HG02840 (cell line): ENCODE data around the gene GABBR1.
"Not testable (repeated sequence)": the region's sequence is repeated elsewhere in the genome, so short reads cannot be mapped to it uniquely, and the experiment has no call there.

Experiments used
- ATAC-seq: cut with Tn5 transposase; IDR thresholded peaks from one replicate; pipeline ENCODE4 v1.9.1; 2021; ENCODE audit warnings: mild to moderate bottlenecking, moderate library complexity, moderate number of reproducible peaks; ENCODE audit not compliant: unreplicated experiment, low FRiP score

Gene GABBR1

DNA sequence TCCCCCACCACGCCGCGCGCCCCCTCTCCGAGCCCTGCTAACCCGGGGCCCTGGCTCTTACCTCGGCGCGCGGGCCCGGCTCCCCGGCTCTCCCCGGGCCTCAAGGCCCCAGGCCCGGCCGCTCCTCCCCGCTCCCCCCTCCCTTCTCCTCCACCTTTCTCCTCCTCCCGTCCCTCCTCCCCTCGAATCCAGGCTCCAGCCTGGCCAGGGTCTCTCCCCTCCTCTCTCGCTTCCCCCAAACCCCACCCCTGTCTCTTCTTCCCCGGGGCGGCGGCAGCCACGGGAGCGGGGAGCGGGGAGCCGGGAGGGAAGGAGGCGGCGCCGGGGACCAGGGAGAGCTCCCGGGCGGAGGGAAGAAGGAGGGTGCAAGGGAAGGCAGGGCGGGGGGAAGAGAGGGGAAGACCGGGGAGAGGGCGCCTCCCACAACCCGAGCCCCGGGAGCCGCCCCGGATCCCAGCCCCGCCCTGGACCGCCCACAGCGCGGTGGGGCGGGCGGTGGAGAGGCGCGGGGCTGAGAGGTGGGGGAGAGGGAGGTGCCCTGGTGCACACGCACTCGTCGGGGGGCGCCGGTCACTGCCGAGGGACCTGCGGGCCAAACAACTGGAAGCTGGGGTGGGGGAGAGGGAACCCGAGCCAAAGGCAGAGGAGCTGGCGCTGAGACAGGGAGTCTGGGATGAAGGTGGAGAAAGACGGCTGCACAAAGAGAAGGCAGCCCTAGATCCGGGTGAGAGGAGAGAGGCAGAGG, at the start of gene GABBR1:
Gene GABBR1 (minus strand): TSS at position 395 of the 745 bp plus-strand sequence. CDS start 798 bp downstream, outside the sequence.
- ATAC-seq: peak; percentile 51

- no peak for ATAC-seq
Observed at GRCh38 chr6:29681811-29682210, 48.8 kb upstream of the GABBR1 start.

DNA sequence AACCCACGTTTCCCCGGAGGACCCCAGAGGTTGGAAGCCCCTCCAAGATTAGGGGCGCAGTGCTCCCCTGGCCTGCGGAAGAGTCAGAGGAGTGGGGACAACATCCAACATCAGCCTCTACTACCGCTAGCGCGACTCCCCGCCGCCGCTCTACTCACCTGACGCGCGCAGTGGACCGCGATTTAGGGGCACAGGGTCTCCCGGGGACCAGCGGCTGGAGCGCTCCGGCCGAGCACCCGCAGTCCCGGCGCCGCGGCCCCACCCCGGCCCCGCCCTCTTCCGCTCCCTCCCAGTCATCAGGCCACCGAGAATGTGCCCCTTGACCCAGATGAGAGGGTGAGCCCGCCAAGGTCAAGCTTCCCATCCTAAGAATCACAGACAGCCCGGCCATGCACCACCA, 47.9 kb upstream of the GABBR1 start, which contains the start of gene ZFP57:
Gene ZFP57 (minus strand): TSS at position 249 of the 400 bp plus-strand sequence. CDS start 4,149 bp downstream, outside the sequence.
- ATAC-seq: no peak

- ATAC-seq: no peak
Observed at GRCh38 chr6:29680416-29680815, 47.4 kb upstream of the GABBR1 start.

DNA sequence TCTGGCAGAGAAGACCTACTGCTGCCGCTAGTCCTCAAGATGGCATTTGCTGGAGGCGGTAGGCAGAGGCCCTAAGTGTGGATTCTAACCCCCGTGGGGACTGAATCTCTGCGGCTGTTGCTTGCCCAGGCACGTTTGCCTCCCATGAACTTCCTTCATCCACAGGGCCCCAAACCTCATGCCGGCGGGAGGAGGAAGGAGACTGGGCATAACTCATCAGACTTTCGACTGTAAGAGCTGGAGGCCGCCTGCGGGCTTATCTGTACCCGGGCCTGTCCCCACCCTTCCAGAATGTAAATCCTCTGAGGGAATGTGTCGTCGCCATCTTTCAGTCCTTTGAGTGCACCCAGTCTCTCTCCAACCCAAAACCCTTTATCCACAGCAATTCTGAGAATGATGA, 47.0 kb upstream of the GABBR1 start:
- ATAC-seq: no peak

GRCh38 chr6:29678114-29678513, 45.1 kb upstream of the GABBR1 start:
- ATAC-seq: no peak

DNA sequence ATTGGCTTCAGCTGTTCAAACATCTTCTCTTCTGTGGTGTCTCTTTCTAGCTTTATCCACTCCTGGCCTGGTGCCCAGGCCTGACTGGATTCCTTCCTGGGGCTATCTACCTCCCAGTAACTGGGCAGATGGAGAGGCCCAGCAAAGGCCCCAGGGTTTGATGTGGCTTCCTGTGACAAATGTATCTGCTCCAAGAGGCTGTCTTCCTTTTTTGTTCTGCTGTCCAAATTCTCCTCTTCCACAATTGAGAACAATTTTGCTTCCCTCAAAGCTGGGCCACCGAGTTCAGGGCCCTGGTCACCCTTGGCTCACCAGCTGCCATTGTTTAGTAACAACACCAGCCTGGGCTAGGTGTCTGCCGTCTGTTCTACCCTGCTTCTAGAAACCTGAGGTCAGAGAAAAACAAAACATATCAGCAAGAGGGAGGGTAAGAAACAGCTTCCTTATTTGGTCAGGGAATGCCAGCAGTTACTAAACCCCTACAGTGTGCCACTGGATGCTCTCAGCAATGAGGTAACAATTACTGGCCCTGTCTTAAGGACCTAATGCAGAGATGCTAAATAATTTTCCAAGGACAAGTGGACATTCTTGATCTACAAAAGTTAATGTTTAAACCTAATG, 44.1 kb upstream of the GABBR1 start:
- no peak for ATAC-seq

DNA sequence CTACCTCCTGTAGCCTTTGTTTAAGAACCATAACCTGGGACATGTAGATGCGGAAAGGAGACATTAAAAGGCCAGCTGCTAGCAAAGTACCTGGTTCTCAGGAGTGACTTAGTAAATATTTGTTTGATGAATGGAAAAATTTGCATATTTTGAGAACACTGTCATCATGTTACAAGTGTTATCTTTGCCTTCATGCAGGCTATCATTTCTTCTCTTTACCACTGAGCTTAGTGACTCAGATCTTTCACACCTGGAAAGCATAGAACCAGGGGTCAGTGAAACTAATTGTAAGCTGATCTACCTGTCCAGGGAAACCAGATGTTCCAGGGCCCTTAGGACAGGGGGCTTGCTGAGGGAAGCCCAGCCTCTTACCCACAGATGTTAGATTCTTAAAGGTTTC, 42.6 kb upstream of the GABBR1 start:
- no peak for ATAC-seq

- ATAC-seq: no peak
Observed at GRCh38 chr6:29674008-29674407, 41.0 kb upstream of the GABBR1 start.

DNA sequence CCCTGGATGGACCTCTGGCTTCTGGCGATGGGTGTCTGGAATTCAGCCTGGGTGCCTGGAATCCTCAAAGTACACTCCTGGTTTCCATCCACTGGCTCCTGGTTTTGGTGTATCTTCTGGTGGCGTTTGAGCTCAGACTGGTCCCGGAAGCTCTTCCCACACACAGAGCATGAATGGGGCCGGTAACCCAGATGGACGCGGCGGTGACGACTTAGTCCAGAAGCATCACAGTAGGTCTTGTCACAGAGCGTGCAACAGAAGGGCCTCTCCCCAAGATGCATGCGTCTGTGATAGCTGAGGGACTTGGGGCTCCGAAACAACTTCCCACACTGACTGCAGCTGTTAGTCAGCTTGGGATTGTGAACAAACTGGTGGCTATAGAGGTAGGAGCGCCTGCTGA, 40.2 kb upstream of the GABBR1 start:
- ATAC-seq: no peak

- ATAC-seq: not testable (repeated sequence)
Observed at GRCh38 chr6:29672116-29672515, 39.1 kb upstream of the GABBR1 start.

DNA sequence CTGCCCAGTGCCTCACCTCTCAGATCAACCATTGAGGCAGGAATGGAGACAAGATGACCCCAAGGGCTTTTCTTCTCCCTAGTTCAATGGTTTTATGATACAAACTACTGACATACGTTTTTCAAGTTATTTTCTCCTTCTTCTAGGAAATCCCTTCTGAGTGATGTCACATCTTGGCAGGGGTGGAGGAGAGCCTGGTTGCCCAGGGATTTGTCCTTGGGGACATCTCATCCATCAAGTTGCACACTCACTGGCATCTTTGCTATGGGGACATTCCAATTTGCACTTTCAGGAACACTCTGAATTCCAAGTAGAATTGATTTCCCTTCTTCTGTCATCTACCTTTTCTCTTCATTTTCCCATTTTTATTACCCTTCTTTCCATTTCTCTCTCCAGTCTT, 38.0 kb upstream of the GABBR1 start:
- ATAC-seq: no peak

- no peak for ATAC-seq
Observed at GRCh38 chr6:29667158-29667557, 34.2 kb upstream of the GABBR1 start.

- no peak for ATAC-seq
Observed at GRCh38 chr6:29666826-29667130, 33.8 kb upstream of the GABBR1 start.

DNA sequence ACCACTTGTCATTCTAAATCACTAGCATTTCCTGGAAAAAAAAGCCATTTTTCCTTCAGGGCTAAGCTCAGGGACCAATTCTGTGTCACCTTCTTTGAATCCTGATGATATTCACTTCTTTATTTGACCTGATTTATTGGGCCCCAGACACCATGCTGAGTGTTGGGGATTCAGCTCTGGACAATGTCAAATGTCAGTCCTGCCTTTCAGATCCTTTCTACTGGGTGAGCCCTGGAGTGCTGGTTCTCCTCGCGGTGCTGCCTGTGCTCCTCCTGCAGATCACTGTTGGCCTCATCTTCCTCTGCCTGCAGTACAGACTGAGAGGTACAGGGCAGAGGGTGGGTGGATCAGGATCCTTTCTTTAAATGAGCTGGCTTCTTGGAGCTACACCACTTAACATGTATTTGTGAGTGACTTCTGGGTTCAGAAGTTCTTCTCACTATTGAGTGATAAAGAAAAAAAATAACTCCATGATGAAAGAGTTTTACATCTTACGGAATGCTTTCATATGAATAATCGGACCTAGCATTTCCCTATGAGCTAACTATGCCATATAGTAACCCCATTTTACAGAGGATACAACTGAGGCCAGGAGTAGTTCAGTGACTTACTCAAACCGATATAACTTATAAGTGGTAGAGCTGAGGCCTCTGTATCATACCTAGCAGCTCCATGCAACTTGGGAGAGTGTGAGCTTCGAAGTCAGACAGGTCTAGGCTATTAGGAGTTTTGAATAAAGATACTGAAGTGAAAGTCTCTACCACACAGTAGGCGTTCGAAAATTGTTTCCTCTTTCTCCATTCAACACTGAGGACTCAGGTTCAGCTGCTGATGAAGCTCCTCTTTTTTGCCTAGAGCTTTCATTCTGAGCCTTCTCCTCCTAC, 33.2 kb upstream of the GABBR1 start:
- ATAC-seq: no peak

DNA sequence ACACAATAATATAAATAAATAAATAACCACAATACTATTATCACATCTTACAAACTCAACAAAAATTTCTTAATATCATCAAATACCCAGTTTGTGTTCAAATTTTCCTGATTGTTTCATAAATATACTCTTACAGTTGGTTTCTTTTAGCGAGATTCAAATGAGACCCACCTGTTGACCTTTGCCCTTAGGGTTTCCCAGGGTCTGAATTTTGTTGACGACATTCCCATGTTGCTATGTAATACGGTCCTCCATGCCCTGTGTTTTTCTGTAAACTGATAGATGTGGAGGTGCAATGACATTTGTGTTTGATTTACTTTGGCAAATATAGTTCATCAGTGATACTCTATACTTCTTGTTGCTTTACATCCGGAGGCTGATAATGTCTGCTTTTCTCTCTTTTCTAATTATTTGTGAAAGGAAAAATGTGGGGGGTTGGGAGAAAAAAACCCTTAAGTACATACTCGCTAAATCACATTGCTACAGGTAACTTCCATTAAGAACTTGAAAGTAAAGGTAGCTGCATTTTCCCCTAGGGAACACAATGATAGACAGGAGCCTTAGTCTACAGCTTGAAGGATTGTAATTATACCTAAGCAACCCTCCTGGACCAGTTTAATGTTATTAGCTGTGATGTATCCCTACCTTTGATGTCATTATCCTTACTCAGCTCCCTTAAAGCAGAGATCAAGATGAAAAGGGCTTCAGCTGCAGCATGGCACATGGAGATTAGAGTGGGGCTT, 30.5 kb upstream of the GABBR1 start:
- ATAC-seq: no peak

DNA sequence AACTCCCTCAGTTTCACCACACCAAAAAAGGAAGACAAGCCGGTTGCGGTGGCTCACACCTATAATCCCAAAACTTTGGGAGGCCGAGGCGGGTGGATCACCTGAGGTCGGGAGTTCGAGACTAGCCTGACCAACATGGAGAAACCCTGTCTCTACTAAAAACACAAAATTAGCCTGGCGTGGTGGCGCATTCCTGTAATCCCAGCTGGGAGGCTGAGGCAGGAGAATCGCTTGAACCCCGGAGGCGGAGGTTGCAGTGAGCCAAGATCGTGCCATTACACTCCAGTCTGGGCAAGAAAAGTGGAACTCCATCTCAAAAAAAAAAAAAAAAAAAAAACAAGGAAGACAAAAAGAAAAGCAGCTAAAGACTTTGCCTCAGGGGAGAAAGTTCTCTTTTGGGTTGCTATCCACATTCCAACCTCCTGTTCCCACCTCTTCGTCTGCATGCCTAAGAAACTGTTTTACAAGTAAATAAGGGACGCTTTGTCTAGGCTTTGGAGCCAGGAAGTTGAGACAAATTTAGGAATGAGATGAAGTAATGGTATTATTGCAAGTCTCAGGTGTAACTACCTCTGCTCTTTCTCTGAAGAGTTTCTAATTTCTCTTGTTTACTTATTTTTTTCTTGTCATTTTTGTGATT, 28.6 kb upstream of the GABBR1 start:
- not testable (repeated sequence) for ATAC-seq

- ATAC-seq: no peak
Observed at GRCh38 chr6:29661071-29661470, 28.1 kb upstream of the GABBR1 start.

DNA sequence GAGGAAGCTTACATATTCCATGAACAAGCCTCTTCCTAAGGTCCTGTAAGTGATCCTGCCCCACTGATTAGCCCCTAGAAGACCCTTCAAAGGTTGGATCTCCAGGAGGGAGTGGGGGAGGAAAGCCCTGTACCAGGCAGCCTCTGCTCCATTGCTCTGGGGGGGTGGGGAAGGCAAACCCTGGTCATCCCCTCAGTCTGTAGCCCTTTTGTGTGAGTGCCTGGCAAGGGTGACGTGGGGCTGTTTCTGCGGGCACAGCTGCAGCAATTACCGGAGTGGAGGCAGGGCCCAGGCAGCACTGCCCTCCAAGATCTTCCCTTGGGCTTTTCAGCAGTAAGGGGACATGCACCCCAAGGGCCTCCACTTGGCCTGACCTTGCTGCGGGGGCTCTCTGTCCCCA, 23.8 kb upstream of the GABBR1 start, which contains the start of gene MOG:
Gene MOG (plus strand): TSS at position 295 of the 400 bp plus-strand sequence. CDS start 118 bp downstream, outside the sequence.
- no peak for ATAC-seq

- ATAC-seq: no peak
Observed at GRCh38 chr6:29656157-29656556, 23.2 kb upstream of the GABBR1 start.
